BLaER1 (cell line): ENCODE data around the gene AIMP2.
A peak's percentile ranks its signal among the peaks of the same experiment; 100 is the strongest.
"Not testable (repeated sequence)": the region's sequence is repeated elsewhere in the genome, so short reads cannot be mapped to it uniquely, and the experiment has no call there.

ENCODE experiments used
- H3K27ac ChIP-seq: shearing (Covaris generic); formaldehyde crosslinking; 2 replicates; pipeline ENCODE4 v1.8.1; 2022
- H3K27me3 ChIP-seq: shearing (Covaris generic); formaldehyde crosslinking; 2 replicates; pipeline ENCODE4 v1.8.1; 2022
- H3K36me3 ChIP-seq: shearing (Covaris generic); formaldehyde crosslinking; 2 replicates; pipeline ENCODE4 v1.8.1; 2022
- H3K4me1 ChIP-seq: shearing (Covaris generic); formaldehyde crosslinking; 2 replicates; pipeline ENCODE4 v1.8.1; 2022
- H3K4me2 ChIP-seq: shearing (Covaris generic); formaldehyde crosslinking; 2 replicates; pipeline ENCODE4 v1.8.1; 2022
- H3K4me3 ChIP-seq: shearing (Covaris generic); formaldehyde crosslinking; 2 replicates; pipeline ENCODE4 v1.8.1; 2022
- H3K9ac ChIP-seq: shearing (Covaris generic); formaldehyde crosslinking; 2 replicates; pipeline ENCODE4 v1.8.1; 2022
- H3K9me3 ChIP-seq: shearing (Covaris generic); formaldehyde crosslinking; 2 replicates; pipeline ENCODE4 v1.8.1; 2022
- H4K20me1 ChIP-seq: shearing (Covaris generic); formaldehyde crosslinking; 2 replicates; pipeline ENCODE4 v1.8.1; 2022
- Cebpa-rat ChIP-seq: shearing (Covaris generic); IDR thresholded peaks from 2 replicates; pipeline ENCODE4 v1.8.1; 2022

AIMP2 gene

DNA sequence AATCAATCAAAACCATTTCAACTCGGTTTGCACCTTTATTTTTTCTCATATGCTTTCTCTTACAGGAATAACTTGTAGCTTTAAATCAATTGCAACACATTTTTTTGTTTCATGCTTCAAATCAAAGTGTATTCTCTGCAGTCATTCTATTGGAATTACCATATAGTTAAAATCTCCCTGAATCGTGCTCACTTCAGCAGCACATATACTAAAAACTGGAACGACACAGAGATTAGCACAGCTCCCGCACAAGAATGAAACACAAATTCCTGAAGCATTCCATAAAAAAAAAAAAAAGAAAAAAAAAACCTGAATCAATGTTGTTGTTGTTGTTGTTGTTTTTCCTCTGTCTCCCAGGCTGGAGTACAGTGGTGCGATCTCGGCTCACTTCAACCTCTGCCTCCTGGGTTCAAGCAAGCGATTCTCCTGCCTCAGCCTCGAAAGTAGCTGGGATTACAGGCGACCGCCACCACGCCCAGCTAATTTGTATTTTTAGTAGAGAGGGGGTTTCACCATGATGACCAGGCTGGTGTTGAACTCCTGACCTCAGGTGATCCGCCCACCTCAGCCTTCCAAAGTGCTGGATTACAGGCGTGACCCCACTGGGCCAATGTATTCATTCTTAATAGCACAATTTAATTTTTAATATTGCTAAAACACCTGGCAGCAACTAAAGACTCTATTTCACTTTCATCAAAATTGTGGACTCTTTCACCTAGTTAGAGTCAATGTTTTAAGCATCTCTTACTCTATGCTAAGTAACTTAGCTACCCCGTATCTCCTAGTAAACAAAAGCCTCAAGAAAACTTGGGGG is 48.5 kb downstream of the AIMP2 start:
- Histone ChIP-seq H3K4me1 (peaks cover 21% of the 10 kb centered on the region), H3K4me3 (peak overlapping the region; percentile 97), H3K9me3 (no peaks in the 10 kb centered on the region), H3K27me3 (no peaks in the 10 kb centered on the region), H3K9ac (peak overlapping the region; percentile 96), H3K27ac (peak overlapping the region; percentile 94), H4K20me1 (peaks cover 50% of the 10 kb centered on the region), H3K4me2 (peak overlapping the region; percentile 82), H3K36me3 (peaks cover 34% of the 10 kb centered on the region)
- no peak for TF ChIP-seq Cebpa-rat

GRCh38 chr7:6059941-6060340 is 50.9 kb downstream of the AIMP2 start:
- not testable (repeated sequence) for H3K27me3 ChIP-seq, H3K27ac ChIP-seq, H3K9me3 ChIP-seq, H3K4me3 ChIP-seq, H3K36me3 ChIP-seq, H3K9ac ChIP-seq, H3K4me2 ChIP-seq
- Histone ChIP-seq H3K4me1 (peaks cover 21% of the 10 kb centered on the region), H4K20me1 (peaks cover 39% of the 10 kb centered on the region)

GRCh38 chr7:6071406-6071805 is 62.3 kb downstream of the AIMP2 start:
- Histone ChIP-seq H4K20me1 (no peaks in the 10 kb centered on the region), H3K4me2 (no peak overlapping the region), H3K9me3 (no peaks in the 10 kb centered on the region), H3K27me3 (no peaks in the 10 kb centered on the region), H3K4me3 (no peak overlapping the region), H3K4me1 (peaks cover 6% of the 10 kb centered on the region; the same call in 1 of the 2 replicates), H3K27ac (no peak overlapping the region), H3K9ac (no peak overlapping the region), H3K36me3 (no peaks in the 10 kb centered on the region)
- no peak for TF ChIP-seq Cebpa-rat
